CD1c-positive myeloid dendritic cell (primary cell): ENCODE data around the gene MYLK3.
"Not testable (repeated sequence)": the region's sequence is repeated elsewhere in the genome, so short reads cannot be mapped to it uniquely, and the experiment has no call there.

Experiments used
- DNase-seq: peaks from one replicate; pipeline ENCODE4 v3.0.0-alpha.2; 2016; ENCODE audit errors: extremely low spot score

MYLK3 gene

DNA sequence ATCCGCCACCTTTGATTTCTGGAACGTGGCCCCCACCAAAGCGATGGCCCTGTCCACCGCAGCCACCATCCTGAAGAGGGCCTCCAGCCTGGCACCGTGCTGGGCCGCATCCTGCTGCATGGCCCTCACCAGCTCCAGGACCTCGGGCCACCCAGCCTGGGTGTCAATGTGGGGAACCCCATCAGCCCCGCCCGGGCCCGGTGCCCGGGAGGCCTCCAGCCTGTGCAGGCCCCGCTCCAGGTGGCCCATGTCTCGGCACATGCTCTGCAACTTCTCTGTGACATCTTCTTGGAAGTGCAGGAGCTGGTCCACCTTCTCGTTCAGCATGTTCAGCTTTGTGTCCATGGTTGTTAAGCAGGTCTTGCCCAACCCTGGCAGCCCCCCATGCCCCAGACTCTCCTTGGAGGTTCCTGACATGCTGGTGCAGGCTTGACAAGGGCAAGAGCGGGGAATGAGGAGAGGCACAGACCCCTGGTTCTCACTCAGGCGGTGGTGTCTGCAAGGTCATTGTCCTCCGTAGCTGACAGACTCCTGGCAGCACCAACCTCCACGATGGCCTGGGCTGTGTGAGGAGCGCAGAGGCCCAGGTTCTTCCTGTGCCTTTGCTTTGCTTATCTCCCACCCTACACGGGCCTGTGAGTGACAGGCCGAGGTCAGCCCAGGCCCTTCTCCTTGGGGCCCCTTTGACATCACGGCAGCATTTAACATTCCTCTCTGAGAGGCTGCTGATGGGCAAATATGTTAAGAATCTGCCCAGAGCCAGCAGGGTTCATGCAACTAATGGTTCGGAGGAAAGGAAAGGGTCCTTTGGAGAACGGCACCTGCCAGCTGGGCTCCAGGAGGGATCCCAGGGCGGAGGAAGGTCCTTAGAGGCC, at the start of gene MYLK3:
Gene MYLK3 (minus strand): TSS at position 568 of the 875 bp plus-strand sequence. CDS start 151 bp downstream, at position 417.
- DNase-seq, result no peak

DNA sequence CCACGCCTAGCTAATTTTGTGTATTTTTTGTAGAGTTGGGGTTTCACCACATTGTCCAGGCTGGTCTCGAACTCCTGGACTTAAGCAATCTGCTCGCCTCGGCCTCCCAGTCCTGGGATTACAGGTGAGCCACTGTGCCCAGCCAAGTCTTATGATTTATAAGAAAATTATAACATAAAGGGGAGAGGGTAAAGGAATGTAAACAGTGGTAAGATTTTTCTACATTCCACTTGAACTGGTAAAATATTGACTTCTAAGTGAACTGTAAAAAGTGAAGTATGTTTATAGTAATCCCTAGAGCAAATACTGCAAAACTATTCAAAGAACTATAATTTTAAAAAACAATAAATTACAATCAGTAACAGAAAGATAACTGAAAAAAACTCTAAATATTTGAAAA, 49.4 kb upstream of the MYLK3 start:
- no peak for DNase-seq

DNA sequence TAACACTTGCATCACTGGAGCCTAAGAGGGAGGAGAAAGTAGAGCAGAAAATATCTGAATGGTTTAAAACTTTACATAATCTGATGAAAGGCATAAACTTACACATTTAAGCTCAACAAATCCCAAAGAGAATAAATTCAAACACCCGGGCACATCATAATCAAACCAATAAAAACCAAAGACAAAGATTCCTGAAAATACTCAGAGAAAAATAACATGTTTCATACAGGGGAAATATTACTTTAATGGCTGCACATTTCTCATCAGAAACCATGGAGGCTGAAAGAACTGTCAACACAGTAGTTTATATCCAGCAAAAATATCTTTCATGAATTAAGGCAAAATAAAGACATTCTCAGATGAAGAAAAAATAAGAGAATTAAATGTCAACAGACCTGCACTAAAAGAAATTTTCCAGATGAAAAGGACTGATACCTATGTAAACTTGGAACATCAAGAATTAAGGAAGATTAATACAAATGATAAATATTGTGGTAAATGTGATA, 48.7 kb upstream of the MYLK3 start:
- no peak for DNase-seq

DNA sequence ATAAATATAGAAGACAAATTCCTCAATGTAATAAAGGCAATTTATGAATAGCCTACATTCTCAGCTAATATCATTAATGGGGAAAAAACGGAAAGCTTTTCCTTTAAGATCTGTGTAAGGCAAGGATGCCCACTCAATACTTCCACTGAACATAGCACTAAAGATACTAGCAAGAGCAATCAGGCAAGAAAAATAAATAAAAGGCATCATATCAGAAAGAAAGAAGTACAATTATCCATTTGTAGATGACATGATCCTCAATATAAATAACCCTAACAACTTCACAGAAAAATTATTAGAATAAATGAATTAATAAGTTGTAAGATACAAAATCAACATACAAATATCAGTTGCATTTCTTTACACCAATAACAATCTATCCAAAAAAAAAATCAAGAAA, 45.7 kb upstream of the MYLK3 start:
- no peak for DNase-seq

DNA sequence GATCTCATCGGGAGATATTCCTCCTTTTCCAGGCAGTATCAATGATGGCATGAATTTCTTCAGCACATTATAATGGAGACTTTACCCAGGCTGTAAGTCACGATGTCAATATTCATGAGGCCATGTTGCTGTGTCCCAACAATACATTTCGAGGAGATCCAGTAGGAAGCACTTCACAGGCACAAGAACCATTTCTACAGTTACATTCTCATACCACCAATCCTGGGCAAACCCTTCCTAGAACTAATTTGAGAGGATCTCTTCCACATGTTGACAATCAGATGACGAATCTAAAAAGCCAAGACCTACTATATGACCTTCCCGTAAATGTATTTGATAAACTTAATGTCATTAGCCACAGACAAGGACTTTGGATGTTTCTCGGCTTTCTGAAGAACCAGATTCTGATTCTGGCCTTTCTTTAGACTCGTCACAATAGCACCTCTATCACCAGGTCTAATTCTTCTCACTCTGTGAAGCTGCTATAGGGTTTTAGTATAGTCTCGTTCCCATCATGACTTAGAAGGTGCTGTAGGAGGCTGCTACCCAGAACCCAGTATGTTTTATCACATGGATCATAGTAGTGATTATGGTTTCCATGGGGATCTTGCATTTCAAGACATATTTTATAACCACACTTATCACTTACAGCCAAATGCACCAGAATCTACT, 42.6 kb upstream of the MYLK3 start:
- no peak for DNase-seq

DNA sequence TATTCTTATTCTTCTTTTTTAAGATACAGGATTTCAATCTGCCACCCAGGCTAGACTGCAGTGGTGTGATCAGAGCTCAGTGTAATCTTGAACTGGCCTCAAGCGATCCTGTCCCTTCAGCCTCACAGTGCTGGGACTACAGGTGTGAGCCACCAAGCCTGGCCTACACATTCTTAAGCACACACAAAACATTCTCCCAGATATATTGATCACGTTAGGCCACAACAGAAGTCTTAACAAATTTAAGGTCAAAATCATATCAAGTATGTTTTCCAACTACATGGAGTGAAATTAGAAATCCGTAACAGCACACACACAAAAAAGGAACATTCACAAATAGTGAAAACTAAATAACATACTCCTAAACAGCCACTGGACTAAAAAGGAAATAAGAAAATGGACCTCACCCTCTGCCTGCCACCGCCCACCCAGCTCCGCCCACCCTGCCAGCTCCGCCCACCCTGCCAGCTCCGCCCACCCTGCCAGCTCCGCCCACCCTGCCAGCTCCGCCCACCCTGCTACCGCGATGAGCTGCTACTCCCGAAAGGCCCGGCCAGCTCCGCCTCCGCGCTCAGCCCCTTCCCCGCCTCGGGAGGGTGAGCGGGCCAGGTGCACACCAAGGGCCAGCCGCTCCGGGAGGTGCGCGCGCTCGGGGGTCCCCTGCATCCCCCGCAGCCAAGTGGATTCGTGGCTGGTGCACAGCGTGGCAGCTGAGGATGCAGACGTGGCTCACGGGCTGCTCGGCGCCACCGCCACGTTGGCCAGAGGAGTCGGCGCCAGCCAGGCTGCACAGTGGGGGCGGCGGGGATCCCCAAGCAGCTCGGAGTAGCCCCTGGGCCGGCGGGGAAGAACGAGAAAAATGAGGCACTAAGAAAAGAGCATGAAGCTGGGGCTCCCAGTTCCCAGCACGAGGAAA, 41.6 kb upstream of the MYLK3 start:
- DNase-seq, result peak; percentile 67

DNA sequence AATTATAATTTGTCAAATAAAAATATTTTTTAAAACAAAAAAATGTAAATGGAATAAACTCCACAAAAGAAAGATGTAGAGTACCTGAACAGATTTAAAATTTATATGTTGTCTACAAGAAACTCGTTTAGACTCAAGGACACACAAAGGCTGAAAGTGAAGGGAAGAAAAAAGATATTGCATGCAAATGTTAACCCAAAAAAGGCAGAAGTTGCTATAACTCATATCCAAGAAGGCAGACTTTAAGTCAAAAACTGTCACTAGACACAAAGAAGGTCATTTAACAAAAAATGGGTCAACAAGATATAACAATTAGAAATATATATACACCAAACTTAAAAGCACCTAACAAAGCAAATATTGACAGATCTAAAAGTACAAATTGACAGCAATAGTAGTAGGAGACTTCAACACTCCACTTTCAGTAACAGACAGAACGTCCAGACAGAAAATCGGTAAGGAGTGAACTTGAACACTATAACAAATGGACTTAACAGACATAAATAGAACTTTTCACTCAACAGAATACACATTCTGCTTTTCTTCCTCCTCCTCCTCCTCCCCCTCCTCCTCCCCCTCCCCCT, 40.8 kb upstream of the MYLK3 start:
- DNase-seq, result peak; percentile 25

DNA sequence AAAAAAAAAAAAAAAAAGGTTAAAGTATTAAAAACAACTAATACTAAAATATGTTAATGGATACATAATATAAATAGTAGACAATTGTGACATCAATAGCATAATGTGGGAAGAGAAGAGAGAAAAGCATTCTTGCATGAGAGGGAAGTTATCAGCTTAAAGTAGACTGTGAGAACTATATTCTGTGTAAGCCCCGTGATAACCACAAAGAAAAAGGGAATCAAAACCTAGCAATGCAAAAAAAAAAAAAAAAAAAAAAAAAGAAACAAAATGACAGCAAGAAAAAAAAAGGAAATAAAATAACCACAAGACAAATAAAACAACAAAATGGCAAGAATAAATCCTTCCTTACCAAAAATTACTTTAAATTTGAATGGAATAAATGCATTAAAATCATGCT, 39.8 kb upstream of the MYLK3 start:
- peak; percentile 73 for DNase-seq

DNA sequence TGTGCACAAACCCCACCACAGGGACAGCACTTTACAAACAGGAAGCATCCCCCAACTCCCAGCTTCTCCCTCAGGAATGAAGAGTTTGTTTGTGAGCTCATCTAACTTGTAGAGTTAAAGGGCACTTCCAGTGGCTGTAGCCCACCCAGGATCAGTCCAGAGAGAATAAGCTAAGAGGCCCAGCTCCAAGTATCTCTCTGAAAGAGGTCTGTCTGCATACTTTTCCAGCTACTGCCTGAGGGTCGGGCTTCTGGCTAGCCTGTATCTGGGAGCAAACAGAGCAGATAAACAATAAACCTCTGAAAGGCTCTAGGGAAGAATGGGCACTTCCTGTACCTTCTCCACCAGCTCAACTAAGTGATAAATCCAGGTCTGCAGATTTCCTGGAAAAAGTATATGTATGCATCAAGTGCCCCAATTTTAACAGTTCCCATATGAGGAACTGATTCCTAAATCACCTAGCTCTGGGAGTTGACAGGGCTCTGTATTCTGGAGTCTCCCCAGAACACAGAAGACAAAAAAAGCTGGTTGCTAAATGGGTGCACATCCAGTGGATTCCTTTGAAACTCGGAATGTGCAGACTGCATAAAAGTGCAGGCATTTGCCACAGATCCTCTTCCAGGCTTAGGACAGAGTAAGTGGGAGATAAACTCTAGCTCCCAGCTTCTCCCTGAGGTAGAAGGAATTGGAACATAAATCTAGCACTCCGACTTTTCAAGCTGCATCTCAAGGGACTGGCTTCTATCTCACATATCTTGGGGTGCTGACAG, 37.1 kb upstream of the MYLK3 start:
- DNase-seq, result no peak

DNA sequence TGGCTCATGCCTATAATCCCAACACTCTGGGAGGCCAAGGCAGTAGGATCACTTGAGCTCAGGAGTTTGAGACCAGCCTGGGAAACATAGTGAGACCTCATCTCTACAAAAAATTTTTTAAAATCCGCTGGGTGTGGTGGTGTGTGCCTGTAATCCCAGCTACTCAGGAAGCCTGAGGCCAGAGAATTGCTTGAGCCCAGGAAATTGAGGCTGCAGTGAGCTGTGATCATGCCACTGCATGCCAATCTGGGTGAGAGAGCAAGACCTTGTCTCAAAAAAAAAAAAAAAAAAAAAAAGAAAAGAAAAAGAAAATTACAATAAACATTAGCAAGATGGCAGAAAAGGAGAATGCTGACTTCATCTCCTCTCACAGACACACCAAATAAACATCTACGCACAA, 36.4 kb upstream of the MYLK3 start:
- not testable (repeated sequence) for DNase-seq

DNA sequence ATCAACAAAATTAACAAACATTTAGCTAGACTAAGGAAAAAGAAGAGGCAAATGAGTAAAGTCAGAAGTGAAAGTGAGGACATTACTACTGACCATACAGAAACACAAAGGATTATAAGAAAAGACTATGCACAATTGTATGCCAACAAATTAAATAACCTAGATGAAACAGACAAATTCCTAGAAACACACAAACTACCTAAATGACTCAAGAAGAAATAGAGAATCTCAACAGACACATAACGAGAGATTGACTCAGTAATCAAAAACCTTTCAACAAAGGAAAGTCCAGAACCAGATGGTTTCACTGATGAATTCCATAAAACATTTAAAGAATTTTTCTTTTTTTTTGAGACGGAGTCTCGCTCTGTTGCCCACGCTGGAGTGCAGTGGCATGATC, 35.7 kb upstream of the MYLK3 start:
- no peak for DNase-seq

DNA sequence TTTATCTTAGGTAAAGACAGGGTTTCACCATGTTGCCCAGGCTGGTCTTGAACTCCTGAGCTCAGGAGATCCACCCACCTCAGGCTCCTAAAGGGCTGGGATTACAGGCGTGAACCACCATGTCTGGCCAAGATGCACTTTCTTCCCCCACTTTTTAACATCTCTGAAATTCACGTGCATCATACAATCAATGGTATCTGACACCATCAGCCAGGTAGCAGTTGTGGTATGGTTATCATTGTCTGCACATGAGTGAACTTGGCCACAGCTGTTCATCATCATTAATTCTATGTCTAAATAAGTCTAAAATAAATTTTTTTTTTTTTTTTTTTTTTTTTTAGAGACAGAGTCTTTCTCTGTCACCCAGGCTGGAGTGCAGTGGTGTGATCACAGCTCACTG, 34.2 kb upstream of the MYLK3 start:
- no peak for DNase-seq

DNA sequence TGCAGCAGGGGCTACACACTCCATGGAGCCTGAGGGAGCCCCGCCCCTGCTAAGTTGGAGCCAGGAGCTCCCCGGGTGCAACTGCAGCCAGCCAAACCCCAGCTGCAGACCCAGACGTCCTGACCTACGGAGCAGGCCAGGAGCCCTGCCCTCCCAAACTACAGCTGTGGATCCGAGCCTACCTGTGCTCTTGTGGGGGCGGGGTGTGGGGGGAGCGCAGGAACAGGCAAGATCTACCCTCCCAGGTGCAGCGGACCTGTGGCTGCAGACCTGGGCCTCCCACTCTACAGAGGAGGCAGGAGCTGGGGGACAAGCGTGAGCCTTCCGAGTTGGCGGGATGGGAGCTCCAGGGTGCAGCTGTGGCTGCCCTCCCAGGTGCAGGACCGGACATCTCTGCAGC, 29.7 kb upstream of the MYLK3 start:
- DNase-seq, result no peak

DNA sequence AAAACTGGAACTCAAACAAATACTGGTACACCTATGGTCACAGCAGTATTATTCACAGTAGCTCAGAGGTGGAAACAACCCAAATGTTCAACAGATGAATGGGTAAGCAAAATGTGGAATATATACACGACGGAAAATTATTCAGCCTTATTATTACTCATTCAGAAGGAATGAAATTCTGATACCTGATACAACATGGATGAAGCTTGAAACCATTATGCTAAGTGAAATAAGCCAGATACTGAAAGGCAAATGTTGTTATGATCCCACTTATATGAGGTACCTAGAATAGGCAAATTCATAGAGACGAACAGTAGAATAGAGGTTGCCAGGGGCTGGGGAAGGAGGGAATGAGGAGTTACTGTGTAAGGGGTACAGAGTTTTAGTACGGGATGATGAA, 27.1 kb upstream of the MYLK3 start:
- DNase-seq, result no peak

DNA sequence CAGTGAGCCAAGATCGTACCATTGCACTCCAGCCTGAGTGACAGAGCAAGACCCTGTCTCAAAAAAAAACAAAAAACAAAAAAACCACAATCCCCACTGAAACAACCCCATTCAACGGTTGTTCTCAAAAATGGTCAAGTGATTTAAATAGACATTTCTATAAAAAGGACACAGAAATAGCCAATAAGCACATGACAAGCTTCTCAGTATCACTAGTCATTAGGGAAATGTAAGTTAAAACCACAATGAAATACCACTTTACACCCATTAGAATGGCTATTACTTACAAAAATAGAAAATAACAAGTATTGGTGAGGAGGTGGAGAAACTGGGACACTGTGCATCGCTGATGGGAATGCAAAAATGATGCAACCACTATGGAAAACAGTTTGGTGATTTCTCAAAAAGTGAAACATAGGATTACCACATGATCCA, 26.6 kb upstream of the MYLK3 start:
- DNase-seq, result no peak

DNA sequence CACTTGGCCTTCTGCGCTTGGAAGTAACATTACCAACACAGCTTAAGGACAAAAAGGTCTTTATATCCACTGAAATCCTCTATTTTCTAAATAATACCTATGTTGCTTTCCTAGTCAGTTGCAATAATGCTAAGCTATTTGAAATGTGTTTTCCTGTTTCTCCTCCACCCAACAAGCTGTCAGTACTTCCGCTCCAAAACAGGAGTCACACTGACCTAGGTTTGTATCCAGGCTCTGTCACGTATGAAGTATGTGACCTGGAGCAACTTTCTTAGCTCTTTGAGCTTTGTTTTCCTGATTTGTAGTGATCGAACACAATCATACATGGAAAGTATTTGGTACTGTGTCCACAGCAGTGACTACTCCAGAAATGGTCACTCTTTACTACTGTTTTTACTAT, 24.3 kb upstream of the MYLK3 start:
- no peak for DNase-seq

DNA sequence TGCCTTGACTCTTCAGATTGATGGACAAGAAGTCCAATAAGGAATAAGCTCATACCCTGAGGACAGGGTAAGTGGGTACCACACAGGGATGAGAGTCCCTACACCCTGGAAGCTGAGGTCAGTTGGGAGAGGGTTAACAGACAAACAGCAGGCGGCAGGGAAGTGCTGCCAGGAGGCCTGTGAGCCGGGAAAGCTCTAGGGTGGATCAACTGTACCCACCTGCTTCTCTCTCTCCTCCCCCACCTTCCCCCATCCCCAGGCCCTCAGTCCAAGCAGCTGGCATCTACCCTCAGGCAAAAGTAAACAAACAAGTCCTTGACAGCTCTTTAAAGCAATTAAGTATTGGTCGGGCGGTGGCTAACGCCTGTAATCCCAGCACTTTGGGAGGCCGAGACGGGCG, 20.7 kb upstream of the MYLK3 start:
- no peak for DNase-seq

DNA sequence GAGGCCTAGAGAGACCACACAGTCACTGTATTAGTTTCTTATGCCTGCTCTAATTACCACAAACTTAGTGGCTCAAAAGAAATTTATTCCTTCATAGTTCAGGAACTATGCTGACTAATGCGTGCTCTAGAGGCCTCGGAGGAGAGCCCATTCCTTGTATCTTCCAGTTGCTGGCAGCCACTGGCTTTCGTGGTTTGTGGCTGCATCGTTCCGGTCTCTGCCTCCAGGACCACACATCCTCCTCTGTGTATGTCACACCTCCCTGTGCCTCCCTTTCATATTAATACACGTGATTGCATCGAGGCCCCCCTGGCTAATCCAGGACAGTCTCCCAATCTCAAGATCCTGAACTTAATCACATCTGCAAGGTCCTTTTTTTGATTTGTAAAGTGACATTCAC, 16.9 kb upstream of the MYLK3 start:
- no peak for DNase-seq

DNA sequence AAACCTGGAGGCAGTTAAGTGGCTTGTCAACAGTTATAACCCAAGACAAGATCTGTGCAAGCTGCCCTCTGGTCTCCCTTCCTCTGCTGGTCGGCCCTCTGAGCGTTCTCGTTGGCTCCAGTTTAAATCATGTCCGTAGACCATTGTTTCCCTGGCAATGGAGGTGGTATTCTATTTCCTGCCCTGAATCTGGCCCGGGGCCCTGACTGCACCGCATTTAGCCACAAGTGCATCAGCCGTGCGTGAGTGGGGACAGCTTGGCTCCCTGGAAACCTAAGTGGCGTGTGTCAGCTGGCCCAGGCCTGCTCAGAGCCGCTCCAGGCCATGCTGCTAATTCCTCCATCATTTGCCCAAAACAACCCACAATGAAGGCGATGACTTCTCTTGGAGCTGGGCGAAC, 15.0 kb upstream of the MYLK3 start:
- DNase-seq, result no peak

DNA sequence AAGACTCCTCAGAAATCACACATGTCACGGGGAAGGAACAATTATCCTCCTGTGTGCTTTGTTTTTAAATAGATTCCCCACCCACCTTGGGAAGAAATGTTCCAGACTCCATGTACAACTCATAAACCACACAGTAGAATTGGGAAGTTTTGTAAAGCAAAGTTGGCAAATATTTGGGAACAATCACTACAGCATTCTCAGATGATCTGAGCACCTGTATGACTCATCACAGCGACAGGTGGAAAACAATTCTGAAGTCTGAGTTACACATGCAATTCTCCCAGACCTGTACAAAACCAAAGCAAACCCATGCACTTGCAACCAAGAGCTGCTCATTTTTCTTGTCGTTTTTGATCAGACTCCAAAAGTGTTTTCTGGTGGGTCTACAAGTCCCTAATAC, 14.4 kb upstream of the MYLK3 start:
- no peak for DNase-seq

DNA sequence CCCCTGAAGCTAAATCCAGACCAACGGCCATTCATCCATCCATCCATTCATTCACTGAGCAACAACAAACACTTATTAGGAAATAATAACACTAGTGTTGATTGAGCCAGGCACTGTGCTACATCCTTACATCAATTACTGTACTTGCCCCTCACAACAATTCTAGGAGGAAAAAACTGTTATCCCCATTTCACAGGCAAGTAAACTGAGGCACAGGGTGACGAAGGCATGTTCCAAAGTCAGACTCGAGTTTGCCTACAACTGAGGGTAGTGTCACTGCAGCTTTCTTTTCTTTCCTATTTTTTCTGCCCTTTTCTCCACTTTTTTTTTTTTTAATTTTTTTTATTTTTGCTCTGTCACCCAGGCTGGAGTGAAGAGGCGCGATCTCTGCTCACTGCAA, 11.2 kb upstream of the MYLK3 start:
- no peak for DNase-seq
